B cell (primary cell): ENCODE data around the gene PPP4R1. TPM values are rescaled to one million over a fixed set of nuclear protein-coding genes. Genes with fewer than 3 reads are reported as not detected.

Source experiments
- ATAC-seq: fragments of 200-7000 bp; cut with Tn5 transposase; one replicate; pipeline ENCODE4 v1.10.0; 2021; ENCODE audit warnings: low read depth, mild to moderate bottlenecking, moderate number of reproducible peaks, moderate library complexity
- CTCF ChIA-PET: fragments of 350-600 bp; sonication (Branson Sonifier 250); formaldehyde crosslinking; loops from one replicate; lab custom pipeline; 2021; ENCODE audit warnings: antibody characterized with exemption, inconsistent platforms; lab: Charles Lee
- POLR2A ChIA-PET: fragments of 350-600 bp; sonication (Branson Sonifier 250); formaldehyde crosslinking; loops from one replicate; lab custom pipeline; 2021; ENCODE audit warnings: antibody characterized with exemption; lab: Charles Lee
- DNase-seq: peaks from one replicate; pipeline ENCODE4 v3.0.0; 2013
- H2AFZ ChIP-seq: 2 replicates; pipeline ENCODE4 v1.6.1; 2012; ENCODE audit warnings: mild to moderate bottlenecking, low read depth, low read length; ENCODE audit not compliant: insufficient read depth, poor library complexity, severe bottlenecking
- H3K27ac ChIP-seq, 2 donors: 1 replicate in 1 of 2; 2 replicates in 1 of 2; pipeline ENCODE4 v1.5.1; 2012 to 2013; ENCODE audit warnings: low read length in 2 of 2, mild to moderate bottlenecking in 2 of 2, moderate library complexity in 1 of 2
- H3K27me3 ChIP-seq, 4 experiments: fragments of 200-600 bp in 1 of 4; sonication (generic) in 1 of 4; replicated peaks in 1 of 4; 1 replicate in 2 of 4; 2 replicates in 2 of 4; pipeline versions ENCODE4 v1.6.1 to v1.7.0; 2013 to 2016; ENCODE audit warnings: low read length in 3 of 4, mild to moderate bottlenecking in 2 of 4, mixed read lengths in 1 of 4, moderate library complexity in 1 of 4; ENCODE audit not compliant: insufficient read depth in 4 of 4, control insufficient read depth in 3 of 4; ENCODE audit errors: control extremely low read depth in 1 of 4
- H3K36me3 ChIP-seq, 2 experiments: replicated peaks in 1 of 2; 1 replicate in 1 of 2; 2 replicates in 1 of 2; pipeline versions ENCODE4 v1.6.1 to v1.7.1; 2013; ENCODE audit warnings: low read length in 1 of 2; ENCODE audit not compliant: insufficient read depth in 2 of 2, control insufficient read depth in 1 of 2; ENCODE audit errors: control extremely low read depth in 1 of 2, extremely low read depth in 1 of 2
- H3K4me1 ChIP-seq, 2 donors: fragments of 200-600 bp in 1 of 2; sonication (generic) in 1 of 2; 1 replicate in 1 of 2; 2 replicates in 1 of 2; pipeline versions ENCODE4 v1.5.1 to v1.6.1; 2013 to 2017; ENCODE audit warnings: low read length in 2 of 2; ENCODE audit not compliant: control insufficient read depth in 2 of 2, insufficient read depth in 2 of 2
- H3K4me2 ChIP-seq: replicated peaks from 2 replicates; pipeline ENCODE3; 2012; ENCODE audit warnings: mild to moderate bottlenecking, low read depth, low read length; ENCODE audit not compliant: poor library complexity, severe bottlenecking
- H3K4me3 ChIP-seq, 5 experiments: fragments of 200-600 bp in 1 of 5; sonication (generic) in 1 of 5; 1 replicate in 3 of 5; 2 replicates in 2 of 5; pipeline versions ENCODE4 v1.5.1 to v1.7.0; 2011 to 2016; ENCODE audit warnings: low read length in 4 of 5, mild to moderate bottlenecking in 4 of 5, low read depth in 2 of 5, control low read depth in 1 of 5, moderate library complexity in 1 of 5; ENCODE audit not compliant: insufficient read depth in 1 of 5; ENCODE audit errors: control extremely low read depth in 1 of 5, extremely low read depth in 1 of 5
- H3K79me2 ChIP-seq: fragments of 200-600 bp; sonication (generic); one replicate; pipeline ENCODE4 v1.6.0; 2016; ENCODE audit warnings: low read length; ENCODE audit not compliant: control insufficient read depth, insufficient read depth
- H3K9ac ChIP-seq: fragments of 200-600 bp; sonication (generic); 2 replicates; pipeline ENCODE4 v1.6.1; 2017; ENCODE audit warnings: mild to moderate bottlenecking, low read length, moderate library complexity
- H3K9me3 ChIP-seq, 3 donors: one replicate each; pipeline versions ENCODE4 v1.6.1 to v1.7.1; 2013; ENCODE audit warnings: low read length in 2 of 3; ENCODE audit not compliant: control insufficient read depth in 2 of 3, insufficient read depth in 1 of 3; ENCODE audit errors: control extremely low read depth in 1 of 3
- H4K20me1 ChIP-seq: 2 replicates; pipeline ENCODE4 v1.6.0; 2012; ENCODE audit warnings: mild to moderate bottlenecking, low read length; ENCODE audit not compliant: insufficient read depth, control insufficient read depth, poor library complexity, severe bottlenecking
- H3K27ac Mint-ChIP-seq: one replicate; pipeline ENCODE4 v1.8.0; 2021; ENCODE audit warnings: mixed read lengths
- H3K27me3 Mint-ChIP-seq: one replicate; pipeline ENCODE4 v1.8.0; 2021; ENCODE audit warnings: mixed read lengths
- H3K4me1 Mint-ChIP-seq: one replicate; pipeline ENCODE4 v1.8.0; 2021; ENCODE audit warnings: mixed read lengths
- H3K4me3 Mint-ChIP-seq: one replicate; pipeline ENCODE4 v1.8.0; 2021; ENCODE audit warnings: mixed read lengths
- H3K9me3 Mint-ChIP-seq: one replicate; pipeline ENCODE4 v1.8.0; 2022; ENCODE audit warnings: mixed read lengths; ENCODE audit not compliant: insufficient read depth
- CTCF ChIP-seq: fragments of 200-600 bp; IDR thresholded peaks from one replicate; pipeline ENCODE4 v1.8.0; 2022; ENCODE audit warnings: antibody characterized with exemption, mild to moderate bottlenecking
- EZH2 ChIP-seq: IDR thresholded peaks from 2 replicates; pipeline ENCODE4 v1.6.1; 2012; ENCODE audit warnings: borderline replicate concordance, low read depth, mild to moderate bottlenecking, moderate library complexity, low read length; ENCODE audit not compliant: insufficient read depth, poor library complexity, severe bottlenecking
- WGBS: methylation state at CpG from one replicate; pipeline ENCODE4 v1.1.5; 2013; ENCODE audit warnings: missing lambda C conversion rate; ENCODE audit not compliant: insufficient coverage; 5-methylcytosine and 5-hydroxymethylcytosine counted together
- intact Hi-C: fragments of 100-400 bp; cut with micrococcal nuclease; formaldehyde crosslinking; loops from one replicate; pipeline ENCODE4 v1.10.0; 2022
- polyA plus RNA-seq: library from polyadenylated mRNA; depleted of rRNA; stranded (reverse); fragments of >200 nt; gene quantifications from 2 replicates; pipeline ENCODE4 v1.2.3, GENCODE V29; 2012
- total RNA-seq, 2 donors: library from RNA; stranded (reverse); fragments of 120-200 nt in 1 of 2; gene quantifications; 1 replicate in 1 of 2; 2 replicates in 1 of 2; pipeline versions ENCODE4 v1.2.3 to v1.2.4, GENCODE V29; 2013 to 2022

The PPP4R1 gene
- total and polyA plus RNA-seq, 2 donors (not counting 1 experiment from before 2014, with no cell fraction given), result 33.4 to 57.1 TPM

- DNase-seq, result no peak
- Histone ChIP-seq H3K9ac (no peak overlapping the region), H3K9me3 (no peaks in the 10 kb centered on the region), H4K20me1 (peaks cover 5% of the 10 kb centered on the region), H3K79me2 (peaks cover 4% of the 10 kb centered on the region), H3K36me3 (no peaks in the 10 kb centered on the region), H2AFZ (no peak overlapping the region), H3K4me3 (no peak overlapping the region), H3K4me1 (peaks cover 15 to 16% of the 10 kb centered on the region in 2 donors), H3K27me3 (no peaks in the 10 kb centered on the region), H3K27ac (no peak overlapping the region), H3K4me2 (no peak overlapping the region)
- intact Hi-C loops, result loop anchor here (10.0 kb wide), 4 partner anchors 472 to 1012 kb away; partner anchors contain the start of genes MTCL1, NAPG and RAB12
- no peak overlapping the region for H3K4me3 Mint-ChIP-seq
- ChIA-PET CTCF (interaction anchor here (0.7 to 2.4 kb wide), 3 partner anchors 56 to 297 kb away, joined by 3 to 11 read pairs (median 9); partner anchors contain the start of gene VAPA), POLR2A (interaction anchor here (0.6 kb wide), 1 partner anchor 51 kb away, joined by 5 read pairs; no protein-coding TSS in a partner anchor)
- TF ChIP-seq EZH2 (no peak), CTCF (no peak)
- 92% methylated on average over 3 of the region's 5 CpGs for WGBS
- ATAC-seq, result no peak
- H3K9me3 Mint-ChIP-seq, result no peaks in the 10 kb centered on the region
- peaks cover 22% of the 10 kb centered on the region for H3K4me1 Mint-ChIP-seq
- H3K27me3 Mint-ChIP-seq, result peaks cover 4% of the 10 kb centered on the region
- no peak overlapping the region for H3K27ac Mint-ChIP-seq
These were observed 2.7 kb upstream of the PPP4R1 start for GRCh38 chr18:9617006-9617542.

GRCh38 chr18:9616049-9616448 is 1.7 kb upstream of the PPP4R1 start:
- H3K4me1 Mint-ChIP-seq, result peaks cover 24% of the 10 kb centered on the region
- Histone ChIP-seq H3K4me1 (peaks cover 15 to 16% of the 10 kb centered on the region in 2 donors), H3K27me3 (no peaks in the 10 kb centered on the region), H4K20me1 (peaks cover 14% of the 10 kb centered on the region), H3K9ac (no peak overlapping the region), H2AFZ (no peak overlapping the region), H3K36me3 (peaks cover 4 to 5% of the 10 kb centered on the region in 2 experiments), H3K79me2 (peaks cover 14% of the 10 kb centered on the region), H3K27ac (no peak overlapping the region), H3K4me3 (no peak overlapping the region), H3K9me3 (no peaks in the 10 kb centered on the region), H3K4me2 (no peak overlapping the region)
- ChIA-PET CTCF (interaction anchor here (0.9 to 2.4 kb wide), 7 partner anchors 57 to 298 kb away, joined by 3 to 11 read pairs (median 3); partner anchors contain the start of gene VAPA), POLR2A (interaction anchor here (1.4 to 1.5 kb wide), 2 partner anchors 92 to 297 kb away, joined by 4 to 5 read pairs; partner anchors contain the start of genes RAB31 and VAPA)
- intact Hi-C loops, result loop anchor here (10.0 kb wide), 4 partner anchors 471 to 1011 kb away; partner anchors contain the start of genes MTCL1, NAPG and RAB12
- no peak overlapping the region for H3K27ac Mint-ChIP-seq
- TF ChIP-seq CTCF (no peak), EZH2 (no peak)
- H3K27me3 Mint-ChIP-seq, result peaks cover 2% of the 10 kb centered on the region
- DNase-seq, result no peak
- WGBS, result 94% methylated on average over 2 of the region's 2 CpGs
- no peaks in the 10 kb centered on the region for H3K9me3 Mint-ChIP-seq
- H3K4me3 Mint-ChIP-seq, result peak overlapping the region; percentile 37
- no peak for ATAC-seq
